Esophagus muscularis mucosa (tissue), 4 donors: ENCODE results near the gene PRB3. TPM values are rescaled to one million over a fixed set of nuclear protein-coding genes. Genes with fewer than 3 reads are reported as not detected.

Experiments used
- DNase-seq: peaks from one replicate; pipeline ENCODE4 v3.0.0-alpha.2; 2017; ENCODE audit errors: extremely low spot score
- H3K27ac ChIP-seq, 4 donors: fragments of 200-600 bp; sonication (generic); replicated peaks in 1 of 4; 1 replicate in 3 of 4; 2 replicates in 1 of 4; pipeline ENCODE4 v1.5.1; 2016 to 2019; ENCODE audit warnings: mild to moderate bottlenecking in 1 of 4
- H3K27me3 ChIP-seq, 4 donors: fragments of 200-600 bp; sonication (generic); one replicate each; pipeline versions ENCODE4 v1.5.1 to v1.6.0; 2016 to 2019
- H3K36me3 ChIP-seq, 4 donors: fragments of 200-600 bp; sonication (generic); one replicate each; pipeline ENCODE4 v1.5.1; 2016 to 2019
- H3K4me1 ChIP-seq, 4 donors: fragments of 200-600 bp; sonication (generic); one replicate each; pipeline ENCODE4 v1.5.1; 2016 to 2019
- H3K4me3 ChIP-seq, 4 donors: fragments of 200-600 bp; sonication (generic); 1 replicate in 2 of 4; 2 replicates in 2 of 4; pipeline ENCODE4 v1.5.1; 2016 to 2019; ENCODE audit warnings: mild to moderate bottlenecking in 4 of 4, moderate library complexity in 1 of 4
- H3K9me3 ChIP-seq, 4 donors: fragments of 200-600 bp; sonication (generic); 1 replicate in 3 of 4; 2 replicates in 1 of 4; pipeline ENCODE4 v1.5.1; 2016 to 2019
- CTCF ChIP-seq, 3 experiments: fragments of 200-600 bp in 2 of 3; fragments of 450-650 bp in 1 of 3; sonication (generic) in 2 of 3; IDR thresholded peaks; one replicate each; pipeline ENCODE4 v1.5.1; 2017 to 2019; ENCODE audit warnings: antibody characterized with exemption in 3 of 3, mild to moderate bottlenecking in 2 of 3, moderate library complexity in 1 of 3
- EP300 ChIP-seq: sonication (generic); formaldehyde crosslinking; IDR thresholded peaks from one replicate; pipeline ENCODE4 v1.6.1; 2017; ENCODE audit warnings: antibody characterized with exemption
- POLR2A ChIP-seq: fragments of 450-650 bp; IDR thresholded peaks from one replicate; pipeline ENCODE4 v1.6.1; 2017; ENCODE audit warnings: antibody characterized with exemption, moderate library complexity, mild to moderate bottlenecking, low read depth
- POLR2AphosphoS5 ChIP-seq, 2 donors: sonication (generic); formaldehyde crosslinking; IDR thresholded peaks; one replicate each; pipeline ENCODE4 v1.6.1; 2017; ENCODE audit warnings: antibody characterized with exemption in 2 of 2
- WGBS: methylation state at CpG from one replicate; pipeline ENCODE4 v1.1.5; 2018; 5-methylcytosine and 5-hydroxymethylcytosine counted together
- intact Hi-C: fragments of 100-400 bp; cut with DNase I; formaldehyde crosslinking; loops from one replicate; pipeline ENCODE4 v1.15.1; 2023
- total RNA-seq, 4 donors: library from RNA; depleted of rRNA; stranded (reverse); fragments of >200 nt; gene quantifications; one replicate each; pipeline versions ENCODE4 v1.1.0 to v1.2.1, GENCODE V29; 2016

The PRB3 gene
- total RNA-seq, 4 donors from 2014 or later: not detected

DNA sequence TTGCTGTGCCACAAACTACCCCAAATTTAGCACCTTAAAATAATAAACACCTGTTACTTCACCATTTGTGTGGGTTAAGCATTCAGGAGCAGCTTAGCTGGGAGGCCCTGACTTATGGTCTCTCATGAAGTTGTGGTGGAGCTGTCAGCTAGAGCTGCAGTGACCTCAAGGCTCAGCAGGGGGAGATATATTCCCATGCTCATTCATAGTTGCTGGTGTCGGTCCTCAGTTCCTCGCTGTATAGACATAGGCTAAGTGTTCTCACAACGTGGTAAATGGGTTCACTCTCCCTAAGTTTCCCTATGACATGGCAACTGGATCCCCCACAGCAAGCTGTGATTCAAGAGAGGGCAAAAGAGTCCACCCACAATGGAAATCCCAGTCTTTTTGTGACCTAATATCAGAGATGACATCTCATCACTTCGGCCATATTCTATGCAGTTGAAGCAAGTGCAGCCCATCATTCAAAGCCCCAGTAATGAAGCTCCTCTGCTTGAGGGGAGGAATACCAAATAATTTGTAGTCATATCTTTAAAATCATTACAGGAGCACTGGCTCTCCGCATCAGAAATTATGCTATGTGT lies 41.1 kb downstream of the PRB3 start:
- Histone ChIP-seq H3K4me1 (no peaks in the 10 kb centered on the region), H3K27ac (no peak overlapping the region), H3K9me3 (no peaks in the 10 kb centered on the region), H3K27me3 (no peaks in the 10 kb centered on the region), H3K36me3 (no peaks in the 10 kb centered on the region), H3K4me3 (no peak overlapping the region)
- DNase-seq: no peak
- WGBS: 38% methylated on average over 5 of the region's 5 CpGs
- peak in 1 of 3 experiments; percentile 29 for TF ChIP-seq CTCF (IDR thresholded peaks at IDR 0.05)
- TF ChIP-seq POLR2AphosphoS5 (IDR thresholded peaks at IDR 0.05): no peak
- no peak for TF ChIP-seq POLR2A
- no peak for TF ChIP-seq EP300
- intact Hi-C loops: no loop called here

- Histone ChIP-seq H3K4me3 (no peak overlapping the region), H3K36me3 (no peaks in the 10 kb centered on the region), H3K27ac (no peak overlapping the region), H3K27me3 (no peaks in the 10 kb centered on the region), H3K4me1 (no peaks in the 10 kb centered on the region), H3K9me3 (peaks cover 0 to 5% (median 0%) of the 10 kb centered on the region in 4 donors)
- 86% methylated on average over 4 of the region's 4 CpGs for WGBS
- no peak for DNase-seq
- intact Hi-C loops: no loop called here
- TF ChIP-seq POLR2A (no peak), CTCF (IDR thresholded peaks at IDR 0.05) (no peak), EP300 (no peak), POLR2AphosphoS5 (IDR thresholded peaks at IDR 0.05) (no peak)
Observed at GRCh38 chr12:11227373-11227772, 42.1 kb downstream of the PRB3 start.

Other genes starting within 250 kb of the PRB3 start
- 1 to 10 TPM; 1.4 to 8.3 (median 2.6) TPM for gene TAS2R19, start 247.1 kb downstream of the PRB3 start, total RNA-seq
- gene TAS2R31, start 238.3 kb downstream of the PRB3 start, total RNA-seq: 1 to 10 TPM; 1.1 to 3.3 (median 2.2) TPM
- 1 to 10 TPM in 1 of 4 donors, not detected in 3; 1.1 TPM for gene TAS2R46, start 207.4 kb downstream of the PRB3 start, total RNA-seq
- 1 to 10 TPM in 2 of 4 donors, under 1 TPM in 2; 0.39 to 1.3 (median 0.87) TPM for gene TAS2R43, start 177.4 kb downstream of the PRB3 start, total RNA-seq
- 1 to 10 TPM; 1.5 to 5.8 (median 2.1) TPM for gene TAS2R30, start 135.1 kb downstream of the PRB3 start, total RNA-seq
- gene SMIM10L1, start 98.5 kb downstream of the PRB3 start, total RNA-seq: 10 to 100 TPM; 12.3 to 19.1 (median 13.5) TPM
- gene TAS2R42, start 82.8 kb downstream of the PRB3 start, total RNA-seq: not detected
- not detected for gene PRB4, start 40.7 kb upstream of the PRB3 start, total RNA-seq
- not detected for gene PRB2, start 125.9 kb upstream of the PRB3 start, total RNA-seq